Right atrium auricular region (tissue), 2 donors: ENCODE data around the gene SPDYC. TPM values are rescaled to one million over a fixed set of nuclear protein-coding genes. Genes with fewer than 3 reads are reported as not detected.

Experiments used
- DNase-seq: peaks from one replicate; pipeline ENCODE4 v3.0.0-alpha.2; 2019; ENCODE audit warnings: low spot score
- H3K27ac ChIP-seq, 2 donors: fragments of 200-600 bp; sonication (generic); 1 replicate in 1 of 2; 2 replicates in 1 of 2; pipeline ENCODE4 v1.5.1; 2016 to 2019
- H3K27me3 ChIP-seq, 2 donors: fragments of 200-600 bp; sonication (generic); one replicate each; pipeline versions ENCODE4 v1.5.1 to v1.6.0; 2017 to 2019
- H3K36me3 ChIP-seq: fragments of 200-600 bp; sonication (generic); one replicate; pipeline ENCODE4 v1.5.1; 2016
- H3K4me1 ChIP-seq, 2 donors: fragments of 200-600 bp; sonication (generic); one replicate each; pipeline versions ENCODE4 v1.5.1 to v1.6.0; 2017 to 2019
- H3K4me3 ChIP-seq, 2 donors: fragments of 200-600 bp; sonication (generic); 1 replicate in 1 of 2; 2 replicates in 1 of 2; pipeline ENCODE4 v1.5.1; 2017 to 2019; ENCODE audit warnings: mild to moderate bottlenecking in 1 of 2, moderate library complexity in 1 of 2
- H3K9me3 ChIP-seq, 2 donors: fragments of 200-600 bp; sonication (generic); one replicate each; pipeline ENCODE4 v1.5.1; 2019
- CTCF ChIP-seq, 2 donors: fragments of 200-600 bp; sonication (generic); IDR thresholded peaks; one replicate each; pipeline ENCODE4 v1.5.1; 2019; ENCODE audit warnings: antibody characterized with exemption in 2 of 2
- total RNA-seq, 2 donors: library from RNA; depleted of rRNA; stranded (reverse); fragments of >200 nt; gene quantifications; one replicate each; pipeline ENCODE4 v1.1.0, GENCODE V29; 2016

Gene SPDYC
- total RNA-seq, 2 donors from 2014 or later = not detected

GRCh38 chr11:65211293-65212105 is 41.5 kb downstream of the SPDYC start:
- Histone ChIP-seq H3K9me3 (no peaks in the 10 kb centered on the region), H3K27ac (no peak overlapping the region), H3K4me1 (no peaks in the 10 kb centered on the region), H3K36me3 (peaks cover 51% of the 10 kb centered on the region), H3K4me3 (no peak overlapping the region), H3K27me3 (no peaks in the 10 kb centered on the region)
- DNase-seq = no peak
- TF ChIP-seq CTCF (IDR thresholded peaks at IDR 0.05) = no peak

GRCh38 chr11:65212226-65212801 is 42.3 kb downstream of the SPDYC start:
- H3K4me1 ChIP-seq = no peaks in the 10 kb centered on the region
- H3K9me3 ChIP-seq = no peaks in the 10 kb centered on the region
- H3K27me3 ChIP-seq = no peaks in the 10 kb centered on the region
- peaks cover 43% of the 10 kb centered on the region for H3K36me3 ChIP-seq
- no peak overlapping the region for H3K4me3 ChIP-seq
- no peak for DNase-seq
- H3K27ac ChIP-seq = no peak overlapping the region
- no peak for TF ChIP-seq CTCF (IDR thresholded peaks at IDR 0.05)

GRCh38 chr11:65213322-65214211 is 43.5 kb downstream of the SPDYC start:
- H3K4me1 ChIP-seq = no peaks in the 10 kb centered on the region
- no peak overlapping the region for H3K4me3 ChIP-seq
- no peak for TF ChIP-seq CTCF (IDR thresholded peaks at IDR 0.05)
- peaks cover 33% of the 10 kb centered on the region for H3K36me3 ChIP-seq
- H3K27ac ChIP-seq = no peak overlapping the region
- no peaks in the 10 kb centered on the region for H3K27me3 ChIP-seq
- DNase-seq = no peak
- no peaks in the 10 kb centered on the region for H3K9me3 ChIP-seq

DNA sequence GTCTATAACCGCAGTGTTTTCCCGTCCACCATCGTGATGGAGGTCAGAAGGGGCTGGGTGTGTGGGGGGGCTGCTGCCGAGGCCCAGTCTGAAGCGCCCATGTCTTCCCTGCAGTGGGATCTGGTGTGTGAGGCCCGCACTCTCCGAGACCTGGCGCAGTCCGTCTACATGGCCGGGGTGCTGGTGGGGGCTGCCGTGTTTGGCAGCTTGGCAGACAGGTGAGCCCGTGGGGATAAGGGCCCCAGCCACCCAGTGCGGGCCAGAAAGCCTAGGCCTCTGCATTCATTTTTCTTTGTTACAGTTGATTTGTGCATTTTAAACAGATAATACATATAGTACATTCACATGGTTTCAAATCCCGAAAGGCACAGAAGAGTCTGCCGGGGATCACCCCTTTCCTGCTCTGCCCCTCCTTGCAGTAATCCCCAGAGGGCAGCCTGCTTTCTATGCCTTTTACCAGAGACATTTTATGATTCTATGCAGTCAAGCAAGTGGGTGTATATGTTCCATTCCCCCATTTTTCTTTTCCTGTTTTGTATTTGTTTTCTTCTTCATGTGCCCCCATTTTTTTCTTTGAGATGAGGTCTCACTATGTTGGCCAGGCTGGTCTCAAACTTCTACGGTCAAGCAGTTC is 44.3 kb downstream of the SPDYC start:
- no peak overlapping the region for H3K4me3 ChIP-seq
- no peaks in the 10 kb centered on the region for H3K9me3 ChIP-seq
- no peak overlapping the region for H3K27ac ChIP-seq
- H3K36me3 ChIP-seq = peaks cover 25% of the 10 kb centered on the region
- no peak for TF ChIP-seq CTCF (IDR thresholded peaks at IDR 0.05)
- DNase-seq = no peak
- H3K4me1 ChIP-seq = no peaks in the 10 kb centered on the region
- no peaks in the 10 kb centered on the region for H3K27me3 ChIP-seq

DNA sequence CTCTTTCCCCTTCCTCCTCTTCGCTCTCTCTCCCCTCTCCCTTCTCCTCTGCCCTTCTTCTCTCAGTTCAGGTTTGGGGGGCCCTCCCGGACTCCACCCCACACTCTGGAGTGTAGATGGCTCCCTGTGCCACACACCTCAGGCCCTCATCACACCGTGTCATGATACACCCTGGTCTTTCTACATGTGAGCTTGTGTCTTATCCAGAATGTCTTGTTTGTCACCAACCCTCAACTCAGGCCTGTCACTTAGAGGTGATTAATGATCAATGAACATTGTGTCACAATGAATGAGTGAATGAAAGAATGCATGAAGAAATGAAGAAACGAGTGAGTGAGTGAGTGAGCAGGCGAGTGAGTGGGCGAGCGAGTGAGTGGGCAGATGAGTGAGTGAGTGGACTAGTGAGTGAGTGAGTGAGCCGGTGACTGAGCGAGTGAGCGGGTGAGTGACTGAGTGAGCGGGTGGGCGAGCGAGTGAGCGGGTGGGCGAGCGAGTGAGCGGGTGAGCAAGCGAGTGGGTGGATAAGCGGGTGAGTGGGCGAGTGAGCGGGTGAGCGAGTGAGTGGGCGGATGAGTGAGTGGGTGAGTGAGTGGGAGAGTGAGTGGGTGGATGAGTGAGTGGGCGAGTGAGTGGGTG is 45.5 kb downstream of the SPDYC start:
- Histone ChIP-seq H3K27ac (no peak overlapping the region), H3K9me3 (no peaks in the 10 kb centered on the region), H3K27me3 (no peaks in the 10 kb centered on the region), H3K4me3 (no peak overlapping the region), H3K36me3 (peaks cover 13% of the 10 kb centered on the region), H3K4me1 (no peaks in the 10 kb centered on the region)
- no peak for TF ChIP-seq CTCF (IDR thresholded peaks at IDR 0.05)
- DNase-seq = no peak
